Measurements from ENCODE around the gene FYB2.
"Not testable (repeated sequence)": the region's sequence is repeated elsewhere in the genome, so short reads cannot be mapped to it uniquely, and the experiment has no call there.

Gene FYB2

DNA sequence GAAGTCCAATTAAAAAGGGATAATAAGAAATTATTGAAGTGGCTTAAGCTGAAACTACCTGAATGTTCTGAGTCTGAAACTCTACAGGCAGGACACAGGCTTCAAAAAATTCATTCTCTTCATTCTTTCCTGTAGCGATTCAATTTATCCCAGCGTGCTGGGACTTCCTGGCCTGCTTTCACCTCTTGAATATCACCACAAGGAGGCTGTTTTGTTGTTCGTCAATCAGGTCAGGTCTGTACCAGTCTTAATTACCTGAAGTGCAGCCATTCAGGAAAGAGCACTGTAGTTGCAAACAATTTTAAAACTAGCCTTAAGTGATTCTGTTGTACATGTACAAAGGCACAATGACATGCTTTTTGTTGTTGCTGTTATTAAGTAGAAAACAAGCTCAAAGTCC is 38.4 kb downstream of the FYB2 start:
- DNase-seq = no peak
- no peak overlapping the region for H3K4me3 ChIP-seq (ENCODE audit: low read depth, low read length)
- TF ChIP-seq, protein P1, sequence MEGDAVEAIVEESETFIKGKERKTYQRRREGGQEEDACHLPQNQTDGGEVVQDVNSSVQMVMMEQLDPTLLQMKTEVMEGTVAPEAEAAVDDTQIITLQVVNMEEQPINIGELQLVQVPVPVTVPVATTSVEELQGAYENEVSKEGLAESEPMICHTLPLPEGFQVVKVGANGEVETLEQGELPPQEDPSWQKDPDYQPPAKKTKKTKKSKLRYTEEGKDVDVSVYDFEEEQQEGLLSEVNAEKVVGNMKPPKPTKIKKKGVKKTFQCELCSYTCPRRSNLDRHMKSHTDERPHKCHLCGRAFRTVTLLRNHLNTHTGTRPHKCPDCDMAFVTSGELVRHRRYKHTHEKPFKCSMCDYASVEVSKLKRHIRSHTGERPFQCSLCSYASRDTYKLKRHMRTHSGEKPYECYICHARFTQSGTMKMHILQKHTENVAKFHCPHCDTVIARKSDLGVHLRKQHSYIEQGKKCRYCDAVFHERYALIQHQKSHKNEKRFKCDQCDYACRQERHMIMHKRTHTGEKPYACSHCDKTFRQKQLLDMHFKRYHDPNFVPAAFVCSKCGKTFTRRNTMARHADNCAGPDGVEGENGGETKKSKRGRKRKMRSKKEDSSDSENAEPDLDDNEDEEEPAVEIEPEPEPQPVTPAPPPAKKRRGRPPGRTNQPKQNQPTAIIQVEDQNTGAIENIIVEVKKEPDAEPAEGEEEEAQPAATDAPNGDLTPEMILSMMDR (IDR thresholded peaks at IDR 0.05; ENCODE audit: low read depth, low read length, missing control alignments) = no peak
- H3K27ac ChIP-seq = no peak overlapping the region
- H3K27me3 ChIP-seq (replicated peaks) = no peaks in the 10 kb centered on the region
- in situ Hi-C loops (cut with HindIII; ENCODE audit: low pct_ligation_motif_present, low sequenced_read_pairs) = no loop called here
- no peaks in the 10 kb centered on the region for H3K36me3 ChIP-seq (replicated peaks)

DNA sequence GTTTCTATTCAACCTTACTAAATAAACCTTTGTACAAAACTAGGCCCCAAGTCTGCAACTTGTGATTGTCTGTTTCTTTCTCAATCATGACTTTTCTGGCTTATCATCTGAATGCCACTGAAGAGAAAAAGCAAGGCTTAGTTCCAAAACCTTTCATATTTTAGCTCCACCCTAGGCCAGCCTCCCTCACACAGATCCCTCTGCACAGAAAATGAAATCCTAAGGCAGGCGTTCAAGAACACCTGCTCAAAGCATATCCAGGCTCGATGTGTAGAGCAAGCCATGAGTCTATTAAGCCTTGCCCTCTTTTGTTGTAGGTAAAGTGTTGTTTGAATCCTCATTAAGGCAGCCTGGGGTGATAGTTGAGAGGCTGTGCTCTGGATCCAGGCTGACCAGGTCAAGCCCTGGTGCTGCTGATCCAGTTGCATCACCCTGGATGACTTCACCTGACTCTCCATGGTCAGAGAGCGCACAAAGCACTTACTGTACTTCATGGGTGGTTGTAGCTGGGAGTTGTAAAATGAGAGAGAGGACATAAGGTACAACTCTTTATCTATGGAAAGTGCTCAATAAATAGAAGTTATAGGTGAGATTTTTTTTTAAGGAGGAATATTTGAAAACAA is 39.0 kb downstream of the FYB2 start:
- H3K27me3 ChIP-seq (replicated peaks) = no peaks in the 10 kb centered on the region
- TF ChIP-seq, protein P1 (IDR thresholded peaks at IDR 0.05; ENCODE audit: low read depth, low read length, missing control alignments) = no peak
- H3K36me3 ChIP-seq (replicated peaks) = no peaks in the 10 kb centered on the region
- in situ Hi-C loops (cut with HindIII; ENCODE audit: low pct_ligation_motif_present, low sequenced_read_pairs) = no loop called here
- no peak overlapping the region for H3K4me3 ChIP-seq (ENCODE audit: low read depth, low read length)
- H3K27ac ChIP-seq = no peak overlapping the region
- no peak for DNase-seq

DNA sequence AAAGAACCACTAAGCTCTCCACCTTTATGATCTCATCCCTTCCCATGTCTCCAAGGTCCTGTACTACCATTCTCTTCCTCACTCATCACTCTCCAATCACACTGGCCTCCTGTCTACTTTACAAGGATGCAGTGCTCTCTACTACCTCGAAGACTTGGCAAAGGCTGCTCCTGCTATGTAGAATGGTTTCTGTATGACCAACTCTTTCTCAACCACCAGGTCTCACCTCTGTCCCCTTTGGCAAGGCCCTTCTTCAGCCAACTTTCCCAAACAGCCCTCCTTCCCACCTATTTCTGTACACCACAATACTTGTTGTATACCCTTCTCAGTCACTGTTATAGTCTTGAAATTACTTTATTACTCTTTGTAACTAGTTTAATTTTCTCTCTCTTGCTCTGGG is 41.2 kb downstream of the FYB2 start:
- DNase-seq = no peak
- TF ChIP-seq, protein P1 (IDR thresholded peaks at IDR 0.05; ENCODE audit: low read depth, low read length, missing control alignments) = no peak
- H3K27me3 ChIP-seq (replicated peaks) = no peaks in the 10 kb centered on the region
- no peaks in the 10 kb centered on the region for H3K36me3 ChIP-seq (replicated peaks)
- no peak overlapping the region for H3K4me3 ChIP-seq (ENCODE audit: low read depth, low read length)
- H3K27ac ChIP-seq = no peak overlapping the region
- in situ Hi-C loops (cut with HindIII; ENCODE audit: low pct_ligation_motif_present, low sequenced_read_pairs) = no loop called here

DNA sequence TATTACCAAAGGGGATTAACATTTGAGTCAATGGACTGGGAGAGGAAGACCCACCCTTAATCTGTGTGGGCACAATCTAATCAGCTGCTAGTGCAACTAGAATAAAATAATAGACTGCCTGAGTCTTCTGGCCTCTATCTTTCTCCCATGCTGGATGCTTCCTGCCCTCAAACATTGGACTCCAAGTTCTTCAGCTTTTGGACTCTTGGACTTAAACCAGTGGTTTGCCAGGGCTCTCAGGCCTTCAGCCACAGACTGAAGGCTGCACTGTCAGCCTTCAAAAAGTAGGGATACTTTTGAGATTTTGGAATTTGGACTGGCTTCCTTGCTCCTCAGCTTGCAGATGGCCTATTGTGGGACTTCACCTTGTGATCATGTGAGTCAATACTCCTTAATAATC is 44.5 kb downstream of the FYB2 start:
- in situ Hi-C loops (cut with HindIII; ENCODE audit: low pct_ligation_motif_present, low sequenced_read_pairs); H3K27me3 ChIP-seq (replicated peaks); DNase-seq; H3K36me3 ChIP-seq (replicated peaks); H3K27ac ChIP-seq; H3K4me3 ChIP-seq (ENCODE audit: low read depth, low read length): not testable (repeated sequence)

DNA sequence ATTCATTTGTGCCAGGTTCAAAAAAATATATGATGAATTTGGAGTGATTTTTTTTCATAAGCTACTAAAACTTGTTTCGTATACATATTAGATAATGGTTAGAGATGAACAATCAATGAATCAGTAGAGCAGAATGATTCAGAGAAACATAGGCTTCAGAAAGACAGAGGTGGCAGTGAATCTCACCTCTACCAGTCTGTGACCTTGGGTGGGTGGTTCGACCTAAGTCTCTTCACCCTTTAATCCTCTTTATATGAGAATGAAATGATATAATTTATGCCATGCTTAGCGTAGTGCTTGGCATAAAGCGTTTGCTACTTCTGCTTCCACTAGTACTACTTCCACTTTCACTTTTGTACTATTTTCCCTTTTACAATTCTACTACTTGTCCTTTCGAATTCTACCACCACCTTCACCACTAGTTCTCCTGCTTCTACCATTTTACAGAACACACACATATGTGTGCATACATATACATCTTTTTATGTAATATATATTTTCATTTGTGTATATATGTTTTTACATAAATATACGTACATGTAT is 45.1 kb downstream of the FYB2 start:
- Histone ChIP-seq H3K4me3 (ENCODE audit: low read depth, low read length) (no peak overlapping the region), H3K27me3 (replicated peaks) (no peaks in the 10 kb centered on the region), H3K36me3 (replicated peaks) (no peaks in the 10 kb centered on the region), H3K27ac (no peak overlapping the region)
- no peak for DNase-seq
- in situ Hi-C loops (cut with HindIII; ENCODE audit: low pct_ligation_motif_present, low sequenced_read_pairs) = no loop called here
- TF ChIP-seq, protein P1 (IDR thresholded peaks at IDR 0.05; ENCODE audit: low read depth, low read length, missing control alignments) = no peak

DNA sequence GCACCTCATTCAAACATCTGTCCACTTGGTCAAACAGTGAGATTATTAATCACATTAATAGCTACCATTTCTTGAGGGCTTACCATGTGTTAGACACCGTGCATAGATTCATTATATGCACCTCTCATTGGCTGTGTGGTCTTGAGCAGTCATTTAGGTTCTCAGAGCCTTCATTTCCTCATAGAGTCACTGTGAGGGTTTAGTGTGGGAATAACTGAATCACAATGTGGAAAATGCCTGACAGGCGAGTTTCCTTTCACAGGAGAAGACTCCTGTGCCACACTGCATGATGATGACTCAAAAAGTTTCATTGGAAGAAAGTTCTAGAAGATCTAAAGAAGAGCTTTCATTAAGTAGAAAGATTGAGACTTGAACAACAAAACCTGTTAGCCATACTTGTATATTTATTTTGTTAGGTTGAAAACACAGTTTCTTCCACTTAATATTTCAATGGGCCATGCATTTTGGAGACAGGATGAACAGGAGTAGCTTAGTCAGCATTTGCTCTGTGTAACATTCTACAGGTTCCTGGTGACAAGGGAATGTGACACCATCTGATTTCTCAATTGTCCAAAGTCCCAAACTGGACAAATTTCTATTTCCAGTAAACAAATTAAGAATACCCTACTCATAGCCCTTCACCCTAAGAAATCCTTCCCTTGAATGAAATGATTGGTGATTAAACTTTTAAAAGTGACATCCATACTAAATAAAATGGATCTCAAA is 45.7 kb downstream of the FYB2 start:
- TF ChIP-seq, protein P1 (IDR thresholded peaks at IDR 0.05; ENCODE audit: low read depth, low read length, missing control alignments) = no peak
- no peaks in the 10 kb centered on the region for H3K36me3 ChIP-seq (replicated peaks)
- no peak overlapping the region for H3K4me3 ChIP-seq (ENCODE audit: low read depth, low read length)
- no peak for DNase-seq
- in situ Hi-C loops (cut with HindIII; ENCODE audit: low pct_ligation_motif_present, low sequenced_read_pairs) = no loop called here
- no peaks in the 10 kb centered on the region for H3K27me3 ChIP-seq (replicated peaks)
- no peak overlapping the region for H3K27ac ChIP-seq
